WTC11 (cell line): ENCODE results near the gene MCM5. TPM values are rescaled to one million over a fixed set of nuclear protein-coding genes. Genes with fewer than 3 reads are reported as not detected.

Source experiments
- ATAC-seq: fragments of 200-7000 bp; cut with Tn5 transposase; 2 replicates; pipeline ENCODE4 v1.10.0; 2021; ENCODE audit warnings: mild to moderate bottlenecking, moderate library complexity
- CTCF ChIA-PET: fragments of 300-600 bp; sonication (Branson Sonifier 250); formaldehyde crosslinking; loops from one replicate; lab custom pipeline; 2021; ENCODE audit warnings: antibody characterized with exemption; lab: Charles Lee
- POLR2A ChIA-PET: fragments of 350-600 bp; sonication (Branson Sonifier 250); formaldehyde crosslinking; loops from one replicate; lab custom pipeline; 2021; ENCODE audit warnings: antibody characterized with exemption; lab: Charles Lee
- DNase-seq: peaks from one replicate; pipeline ENCODE4 v3.0.0; 2021; ENCODE audit warnings: low spot score
- H3K27ac Mint-ChIP-seq: 2 replicates; pipeline ENCODE4 v1.8.0; 2021; ENCODE audit warnings: mixed read lengths
- H3K27me3 Mint-ChIP-seq: 2 replicates; pipeline ENCODE4 v1.8.0; 2021; ENCODE audit warnings: low read depth, mild to moderate bottlenecking, moderate library complexity, mixed read lengths
- H3K36me3 Mint-ChIP-seq: 2 replicates; pipeline ENCODE4 v1.8.0; 2021; ENCODE audit warnings: mixed read lengths
- H3K4me1 Mint-ChIP-seq: 2 replicates; pipeline ENCODE4 v1.8.0; 2022; ENCODE audit warnings: mixed read lengths
- H3K4me3 Mint-ChIP-seq: 2 replicates; pipeline ENCODE4 v1.8.0; 2021; ENCODE audit warnings: mild to moderate bottlenecking, moderate library complexity, mixed read lengths
- H3K9me3 Mint-ChIP-seq: 2 replicates; pipeline ENCODE4 v1.8.0; 2021; ENCODE audit warnings: mixed read lengths
- AFF4 ChIP-seq: sonication (generic); formaldehyde crosslinking; IDR thresholded peaks from 2 replicates; pipeline ENCODE4 v1.8.1; 2023; ENCODE audit warnings: mild to moderate bottlenecking, missing genetic modification reagents, borderline replicate concordance
- CBFB ChIP-seq: sonication (generic); formaldehyde crosslinking; IDR thresholded peaks from 2 replicates; pipeline ENCODE4 v1.8.1; 2022; ENCODE audit warnings: mild to moderate bottlenecking, low read depth, missing genetic modification reagents
- E2F4 ChIP-seq: sonication (generic); formaldehyde crosslinking; IDR thresholded peaks from 2 replicates; pipeline ENCODE4 v1.8.1; 2022; ENCODE audit warnings: low read depth, mild to moderate bottlenecking, moderate library complexity, missing genetic modification reagents, borderline replicate concordance
- FOXK1 ChIP-seq: sonication (generic); formaldehyde crosslinking; IDR thresholded peaks from 2 replicates; pipeline ENCODE4 v1.8.0; 2022; ENCODE audit warnings: mild to moderate bottlenecking, moderate library complexity, missing genetic modification reagents
- GTF2I ChIP-seq: fragments of 250-450 bp; sonication (Bioruptor Pico); conservative IDR thresholded peaks from 2 replicates; pipeline ENCODE4 v1.4.0; 2021; ENCODE audit warnings: mild to moderate bottlenecking
- IRF1 ChIP-seq: sonication (generic); formaldehyde crosslinking; IDR thresholded peaks from 2 replicates; pipeline ENCODE4 v1.8.0; 2023; ENCODE audit warnings: missing genetic modification reagents
- JAZF1 ChIP-seq: fragments of 250-450 bp; sonication (Bioruptor Pico); IDR thresholded peaks from 2 replicates; pipeline ENCODE4 v1.9.0; 2021; ENCODE audit warnings: moderate library complexity, mild to moderate bottlenecking, inconsistent platforms
- JUN ChIP-seq: sonication (generic); formaldehyde crosslinking; IDR thresholded peaks from 2 replicates; pipeline ENCODE4 v1.8.0; 2023; ENCODE audit warnings: mild to moderate bottlenecking, missing genetic modification reagents
- KAT7 ChIP-seq: sonication (generic); formaldehyde crosslinking; IDR thresholded peaks from 2 replicates; pipeline ENCODE4 v1.8.1; 2023; ENCODE audit warnings: missing genetic modification reagents, mild to moderate bottlenecking, borderline replicate concordance
- MYBL2 ChIP-seq: sonication (generic); formaldehyde crosslinking; IDR thresholded peaks from 2 replicates; pipeline ENCODE4 v1.8.1; 2023; ENCODE audit warnings: mild to moderate bottlenecking, moderate library complexity, missing genetic modification reagents
- TP53 ChIP-seq: sonication (generic); formaldehyde crosslinking; IDR thresholded peaks from 2 replicates; pipeline ENCODE4 v1.8.1; 2023; ENCODE audit warnings: mild to moderate bottlenecking, missing genetic modification reagents
- ZMAT4 ChIP-seq: fragments of 250-450 bp; sonication (Bioruptor Pico); IDR thresholded peaks from 2 replicates; pipeline ENCODE4 v1.9.0; 2021; ENCODE audit warnings: mild to moderate bottlenecking
- ZNF138 ChIP-seq: sonication (generic); formaldehyde crosslinking; conservative IDR thresholded peaks from 2 replicates; pipeline ENCODE4 v1.8.1; 2022; ENCODE audit warnings: mild to moderate bottlenecking, moderate library complexity, missing genetic modification reagents
- ZNF219 ChIP-seq: sonication (generic); formaldehyde crosslinking; IDR thresholded peaks from 2 replicates; pipeline ENCODE4 v1.8.0; 2023; ENCODE audit warnings: missing genetic modification reagents, mild to moderate bottlenecking, borderline replicate concordance
- ZNF232 ChIP-seq: sonication (generic); formaldehyde crosslinking; IDR thresholded peaks from 2 replicates; pipeline ENCODE4 v1.8.0; 2022; ENCODE audit warnings: mild to moderate bottlenecking, missing genetic modification reagents
- ZNF281 ChIP-seq: sonication (generic); formaldehyde crosslinking; IDR thresholded peaks from 2 replicates; pipeline ENCODE4 v1.8.0; 2023; ENCODE audit warnings: mild to moderate bottlenecking, missing genetic modification reagents
- ZNF416 ChIP-seq: fragments of 250-450 bp; sonication (Bioruptor Pico); IDR thresholded peaks from 2 replicates; pipeline ENCODE4 v1.9.0; 2021; ENCODE audit warnings: mild to moderate bottlenecking, inconsistent platforms
- ZNF671 ChIP-seq: fragments of 250-450 bp; sonication (Bioruptor Pico); IDR thresholded peaks from 2 replicates; pipeline ENCODE4 v1.8.0; 2021; ENCODE audit warnings: mild to moderate bottlenecking
- total RNA-seq: library from RNA; stranded (reverse); gene quantifications from 3 replicates; pipeline ENCODE4 v1.2.3, GENCODE V29; 2021

Gene MCM5
- total RNA-seq, 1 experiment from 2014 or later = 261 TPM

- no peak overlapping the region for H3K4me3 Mint-ChIP-seq
- H3K27ac Mint-ChIP-seq = no peak overlapping the region
- ATAC-seq (no peak), DNase-seq (no peak)
- POLR2A ChIA-PET = no interaction called here
- peaks cover 24% of the 10 kb centered on the region for H3K4me1 Mint-ChIP-seq
- no peak for TF ChIP-seq CBFB (CRISPR knock-in tag)
- TF ChIP-seq ZNF671 (CRISPR knock-in tag) = no peak
- no peak for TF ChIP-seq ZNF232 (CRISPR knock-in tag)
- no peak for TF ChIP-seq IRF1 (CRISPR knock-in tag)
- TF ChIP-seq ZNF281 (CRISPR knock-in tag) = no peak
- no peak for TF ChIP-seq KAT7 (CRISPR knock-in tag)
- TF ChIP-seq ZMAT4 (CRISPR knock-in tag) = no peak
- TF ChIP-seq AFF4 = no peak
- TF ChIP-seq GTF2I (CRISPR knock-in tag) = no peak
- TF ChIP-seq JAZF1 (CRISPR knock-in tag) = no peak
- TF ChIP-seq MYBL2 (CRISPR knock-in tag) = no peak
- no peak for TF ChIP-seq TP53 (CRISPR knock-in tag)
- TF ChIP-seq E2F4 (CRISPR knock-in tag) = no peak
- TF ChIP-seq ZNF138 (CRISPR knock-in tag) = no peak
- no peak for TF ChIP-seq JUN (CRISPR knock-in tag)
- TF ChIP-seq ZNF416 (CRISPR knock-in tag) = no peak
- no peak for TF ChIP-seq FOXK1 (CRISPR knock-in tag)
- TF ChIP-seq ZNF219 (CRISPR knock-in tag) = no peak
- no peaks in the 10 kb centered on the region for H3K27me3 Mint-ChIP-seq
- H3K36me3 Mint-ChIP-seq = peaks cover 11% of the 10 kb centered on the region
- H3K9me3 Mint-ChIP-seq = no peaks in the 10 kb centered on the region
- CTCF ChIA-PET = interaction anchor here (0.7 kb wide), 1 partner anchor 24 kb away, joined by 3 read pairs; no protein-coding TSS in a partner anchor
These were observed 54.6 kb downstream of the MCM5 start for GRCh38 chr22:35454416-35455054.
